Islet precursor cell (in vitro differentiated cells): ENCODE measurements around the gene TRAPPC2.

Source experiments
- DNase-seq: peaks from one replicate; pipeline ENCODE4 v3.0.0-alpha.2; 2018

The TRAPPC2 gene

DNA sequence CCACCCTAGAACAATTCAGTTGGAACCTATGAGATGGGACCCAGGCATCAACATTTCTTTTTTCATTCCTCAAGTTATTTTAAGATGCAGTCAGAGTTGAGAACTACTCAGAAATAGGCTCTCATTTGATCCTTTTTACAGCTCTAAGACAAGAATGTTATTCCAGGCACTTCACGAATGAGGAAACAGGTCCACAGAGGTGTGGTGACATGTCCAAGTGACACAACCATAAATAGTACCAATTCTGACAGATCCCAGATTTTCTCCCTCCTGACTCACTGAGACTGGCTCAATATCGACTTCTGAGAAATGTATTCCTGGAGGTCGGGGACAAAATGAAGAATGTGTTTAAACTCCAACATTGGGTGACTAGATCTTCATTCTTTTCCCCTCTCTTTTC, 70.4 kb downstream of the TRAPPC2 start:
- DNase-seq = no peak

DNA sequence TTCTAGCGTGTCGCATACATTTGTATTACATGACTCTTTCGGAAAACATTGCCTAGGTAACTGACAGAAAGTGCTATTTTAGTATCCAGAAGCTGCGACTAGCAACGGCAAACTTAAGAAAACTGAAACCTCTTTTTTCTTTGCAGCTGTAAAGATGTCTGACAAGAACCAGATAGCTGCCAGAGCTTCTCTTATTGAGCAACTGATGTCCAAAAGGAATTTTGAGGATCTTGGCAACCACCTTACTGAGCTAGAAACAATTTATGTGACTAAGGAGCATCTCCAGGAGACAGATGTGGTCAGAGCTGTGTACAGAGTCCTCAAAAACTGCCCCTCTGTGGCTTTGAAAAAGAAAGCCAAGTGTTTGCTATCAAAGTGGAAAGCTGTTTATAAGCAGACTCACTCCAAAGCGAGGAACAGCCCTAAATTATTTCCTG, 72.0 kb downstream of the TRAPPC2 start:
- DNase-seq = no peak
